Neuronal stem cell (in vitro differentiated cells): ENCODE data around the gene EIPR1.

Experiments
- DNase-seq: peaks from one replicate; pipeline ENCODE4 v3.0.0-alpha.2; 2013; ENCODE audit warnings: low spot score
- H2AFZ ChIP-seq: one replicate; pipeline ENCODE4 v1.6.1; 2013; ENCODE audit warnings: mild to moderate bottlenecking, low read length, inconsistent platforms
- H2AK5ac ChIP-seq: 2 replicates; pipeline ENCODE4 v1.6.1; 2013; ENCODE audit warnings: low read depth, mild to moderate bottlenecking, inconsistent platforms, low read length, moderate library complexity, mixed read lengths
- H2BK120ac ChIP-seq: 2 replicates; pipeline ENCODE4 v1.6.1; 2013; ENCODE audit warnings: low read depth, mild to moderate bottlenecking, inconsistent platforms, low read length, moderate library complexity, mixed read lengths
- H2BK12ac ChIP-seq: one replicate; pipeline ENCODE4 v1.6.1; 2013; ENCODE audit warnings: low read length, inconsistent platforms
- H2BK15ac ChIP-seq: 2 replicates; pipeline ENCODE4 v1.6.1; 2013; ENCODE audit warnings: mild to moderate bottlenecking, low read length, inconsistent platforms, mixed read lengths
- H2BK5ac ChIP-seq: one replicate; pipeline ENCODE4 v1.6.1; 2013; ENCODE audit warnings: inconsistent platforms, mild to moderate bottlenecking, low read length, moderate library complexity
- H3K14ac ChIP-seq: one replicate; pipeline ENCODE4 v1.6.1; 2013; ENCODE audit warnings: low read length, inconsistent platforms
- H3K18ac ChIP-seq: 2 replicates; pipeline ENCODE4 v1.6.1; 2013; ENCODE audit warnings: low read length, inconsistent platforms
- H3K23ac ChIP-seq: 2 replicates; pipeline ENCODE4 v1.6.1; 2013; ENCODE audit warnings: low read depth, mild to moderate bottlenecking, mixed read lengths, low read length, inconsistent platforms; ENCODE audit not compliant: poor library complexity
- H3K27ac ChIP-seq: replicated peaks from 3 replicates; pipeline ENCODE4 v1.5.1; 2013; ENCODE audit warnings: low read length, inconsistent platforms
- H3K27me3 ChIP-seq, 3 experiments: 2 replicates each; pipeline ENCODE4 v1.6.1; 2013; ENCODE audit warnings: low read length in 3 of 3, mild to moderate bottlenecking in 2 of 3, inconsistent platforms in 1 of 3, low read depth in 1 of 3, mixed read lengths in 1 of 3, moderate library complexity in 1 of 3; ENCODE audit not compliant: control insufficient read depth in 3 of 3, insufficient read depth in 3 of 3
- H3K36me3 ChIP-seq, 2 donors: replicated peaks in 1 of 2; 2 replicates each; pipeline ENCODE4 v1.6.1; 2013; ENCODE audit warnings: low read length in 2 of 2; ENCODE audit not compliant: control insufficient read depth in 2 of 2, insufficient read depth in 2 of 2
- H3K4ac ChIP-seq: 2 replicates; pipeline ENCODE4 v1.6.1; 2013; ENCODE audit warnings: inconsistent platforms, mild to moderate bottlenecking, low read length, moderate library complexity
- H3K4me1 ChIP-seq, 2 donors: 1 replicate in 1 of 2; 2 replicates in 1 of 2; pipeline ENCODE4 v1.6.1; 2013; ENCODE audit warnings: low read length in 2 of 2, low read depth in 1 of 2; ENCODE audit not compliant: control insufficient read depth in 2 of 2, insufficient read depth in 1 of 2
- H3K4me2 ChIP-seq: one replicate; pipeline ENCODE4 v1.6.1; 2013; ENCODE audit warnings: mild to moderate bottlenecking, low read length, inconsistent platforms; ENCODE audit not compliant: insufficient read depth, poor library complexity, severe bottlenecking
- H3K4me3 ChIP-seq, 2 donors: 2 replicates each; pipeline ENCODE4 v1.5.1; 2013; ENCODE audit warnings: low read length in 2 of 2, mild to moderate bottlenecking in 2 of 2, inconsistent platforms in 1 of 2, moderate library complexity in 1 of 2
- H3K79me1 ChIP-seq: one replicate; pipeline ENCODE4 v1.6.1; 2013; ENCODE audit warnings: low read depth, mild to moderate bottlenecking, inconsistent platforms, low read length, moderate library complexity
- H3K9ac ChIP-seq: one replicate; pipeline ENCODE4 v1.6.1; 2013; ENCODE audit warnings: mild to moderate bottlenecking, low read depth, low read length, inconsistent platforms; ENCODE audit not compliant: poor library complexity
- H3K9me3 ChIP-seq, 2 donors: replicated peaks in 1 of 2; 2 replicates each; pipeline versions ENCODE3 to v1.6.1; 2013; ENCODE audit warnings: low read length in 2 of 2, mild to moderate bottlenecking in 2 of 2, inconsistent platforms in 1 of 2, low read depth in 1 of 2, mixed read lengths in 1 of 2, moderate library complexity in 1 of 2; ENCODE audit not compliant: control insufficient read depth in 2 of 2, insufficient read depth in 1 of 2
- H4K8ac ChIP-seq: one replicate; pipeline ENCODE4 v1.6.1; 2013; ENCODE audit warnings: low read depth, mild to moderate bottlenecking, inconsistent platforms, low read length, moderate library complexity
- H4K91ac ChIP-seq: one replicate; pipeline ENCODE4 v1.6.1; 2013; ENCODE audit warnings: low read length, low read depth, mild to moderate bottlenecking, inconsistent platforms; ENCODE audit not compliant: poor library complexity
- whole genome bisulfite sequencing, 2 donors: extraction: QIAGEN DNeasy Blood & Tissue Kit; methylation state at CpG; one replicate each; pipeline ENCODE4 v1.1.7; 2013; ENCODE audit warnings: missing lambda C conversion rate in 2 of 2, mixed read lengths in 1 of 2; ENCODE audit not compliant: insufficient read length in 2 of 2, insufficient replicate concordance in 1 of 2; ENCODE audit errors: extremely low coverage in 2 of 2; 5-methylcytosine and 5-hydroxymethylcytosine counted together

The EIPR1 gene

GRCh38 chr2:3257166-3257565 lies 120.5 kb downstream of the EIPR1 start:
- Histone ChIP-seq H4K8ac (no peak overlapping the region), H3K36me3 (peaks cover 1 to 6% of the 10 kb centered on the region in 2 donors), H3K27ac (no peak overlapping the region), H3K4me1 (peaks cover 5 to 16% of the 10 kb centered on the region in 2 donors), H2BK120ac (no peak overlapping the region), H2BK5ac (no peak overlapping the region), H3K79me1 (no peaks in the 10 kb centered on the region), H3K4me3 (no peak overlapping the region), H3K4ac (no peak overlapping the region), H2AK5ac (peak overlapping the region; percentile 54), H3K27me3 (peaks cover 0 to 11% (median 0%) of the 10 kb centered on the region in 3 experiments), H3K9me3 (no peaks in the 10 kb centered on the region), H3K14ac (no peak overlapping the region), H2BK15ac (no peak overlapping the region), H2AFZ (no peak overlapping the region), H3K18ac (peak overlapping the region; percentile 27), H4K91ac (no peak overlapping the region), H3K23ac (peak overlapping the region; percentile 69), H3K4me2 (no peak overlapping the region), H3K9ac (no peak overlapping the region), H2BK12ac (no peak overlapping the region)
- WGBS, 2 donors, result no CpG with 5 or more reads among the region's 14 CpGs
- DNase-seq, result no peak

- Histone ChIP-seq H3K23ac (no peak overlapping the region), H4K91ac (no peak overlapping the region), H3K4me2 (no peak overlapping the region), H3K79me1 (no peaks in the 10 kb centered on the region), H3K9me3 (no peaks in the 10 kb centered on the region), H3K4ac (no peak overlapping the region), H2AFZ (no peak overlapping the region), H2BK5ac (no peak overlapping the region), H3K9ac (no peak overlapping the region), H4K8ac (no peak overlapping the region), H2AK5ac (no peak overlapping the region), H2BK15ac (no peak overlapping the region), H2BK120ac (no peak overlapping the region), H2BK12ac (no peak overlapping the region), H3K14ac (peak overlapping the region; percentile 47), H3K36me3 (peaks cover 4 to 6% of the 10 kb centered on the region in 2 donors), H3K4me3 (no peak overlapping the region), H3K27me3 (peaks cover 0 to 7% (median 0%) of the 10 kb centered on the region in 3 experiments), H3K4me1 (peaks cover 5 to 16% of the 10 kb centered on the region in 2 donors), H3K27ac (no peak overlapping the region), H3K18ac (peak overlapping the region; percentile 81)
- WGBS, 2 donors, result no CpG with 5 or more reads among the region's 13 CpGs
- no peak for DNase-seq
Measured at GRCh38 chr2:3256605-3257004, 121.0 kb downstream of the EIPR1 start.

GRCh38 chr2:3256157-3256556 lies 121.5 kb downstream of the EIPR1 start:
- Histone ChIP-seq H2BK12ac (no peak overlapping the region), H2AK5ac (no peak overlapping the region), H3K9ac (no peak overlapping the region), H3K23ac (no peak overlapping the region), H2AFZ (no peak overlapping the region), H3K14ac (no peak overlapping the region), H3K4ac (no peak overlapping the region), H2BK120ac (no peak overlapping the region), H2BK15ac (no peak overlapping the region), H3K27me3 (peaks cover 0 to 3% (median 0%) of the 10 kb centered on the region in 3 experiments), H3K27ac (no peak overlapping the region), H3K4me3 (no peak overlapping the region), H4K8ac (no peak overlapping the region), H3K36me3 (peaks cover 4 to 6% of the 10 kb centered on the region in 2 donors), H4K91ac (no peak overlapping the region), H3K9me3 (no peaks in the 10 kb centered on the region), H3K4me1 (peaks cover 5 to 16% of the 10 kb centered on the region in 2 donors), H3K4me2 (no peak overlapping the region), H2BK5ac (no peak overlapping the region), H3K79me1 (no peaks in the 10 kb centered on the region), H3K18ac (no peak overlapping the region)
- WGBS, 2 donors, result no CpG with 5 or more reads among the region's 16 CpGs
- no peak for DNase-seq

GRCh38 chr2:3254442-3254941 lies 123.1 kb downstream of the EIPR1 start:
- no CpG with 5 or more reads among the region's 10 CpGs for WGBS, 2 donors
- H3K18ac ChIP-seq, result no peak overlapping the region
- peaks cover 6 to 9% of the 10 kb centered on the region in 2 donors for H3K36me3 ChIP-seq
- DNase-seq, result no peak
- H4K8ac ChIP-seq, result no peak overlapping the region
- H3K23ac ChIP-seq, result no peak overlapping the region
- peaks cover 0 to 3% of the 10 kb centered on the region in 2 donors for H3K9me3 ChIP-seq
- no peak overlapping the region for H2AK5ac ChIP-seq
- no peak overlapping the region for H3K14ac ChIP-seq
- H3K27me3 ChIP-seq, result no peaks in the 10 kb centered on the region
- H3K4me1 ChIP-seq, result peaks cover 5 to 16% of the 10 kb centered on the region in 2 donors
- no peak overlapping the region for H2BK5ac ChIP-seq
- H3K4me3 ChIP-seq, result no peak overlapping the region
- no peak overlapping the region for H4K91ac ChIP-seq
- no peak overlapping the region for H3K27ac ChIP-seq
- no peak overlapping the region for H3K4ac ChIP-seq
- no peak overlapping the region for H2BK120ac ChIP-seq
- no peak overlapping the region for H3K9ac ChIP-seq
- no peak overlapping the region for H2BK15ac ChIP-seq
- H2AFZ ChIP-seq, result no peak overlapping the region
- H3K4me2 ChIP-seq, result no peak overlapping the region
- H3K79me1 ChIP-seq, result no peaks in the 10 kb centered on the region
- H2BK12ac ChIP-seq, result no peak overlapping the region
